Measurements from ENCODE around the gene PHC1. TPM values are rescaled to one million over a fixed set of nuclear protein-coding genes. Genes with fewer than 3 reads are reported as not detected.

PHC1 gene
- total RNA-seq, 1 experiment from 2014 or later: 568 TPM

GRCh38 chr12:8987685-8988084 is 73.4 kb downstream of the PHC1 start:
- no peak overlapping the region for H2AK5ac ChIP-seq (ENCODE audit: insufficient read length, low read length)
- H4K5ac ChIP-seq (ENCODE audit: insufficient read length, low read depth, low read length): no peak overlapping the region
- no peaks in the 10 kb centered on the region for H3K79me2 ChIP-seq (ENCODE audit: insufficient read depth, low read length)
- Mint-ChIP-seq H3K9me3 (no peaks in the 10 kb centered on the region), H3K27ac (no peak overlapping the region), H3K27me3 (ENCODE audit: low read depth) (no peaks in the 10 kb centered on the region), H3K4me1 (no peaks in the 10 kb centered on the region), H3K4me3 (no peak overlapping the region), H3K36me3 (ENCODE audit: insufficient read depth in 1 of 3, low read depth in 3 of 3) (no peaks in the 10 kb centered on the region)
- no peak overlapping the region for H2AFZ ChIP-seq (ENCODE audit: low read length)
- no peak overlapping the region for H2BK15ac ChIP-seq (ENCODE audit: low read depth, low read length)
- H3K9ac ChIP-seq (ENCODE audit: extremely low read depth, insufficient read length, low read length): no peak overlapping the region
- no peak overlapping the region for H2BK12ac ChIP-seq (ENCODE audit: insufficient read length, low read depth, low read length)
- no peaks in the 10 kb centered on the region for H3K23me2 ChIP-seq (ENCODE audit: insufficient read length, low read depth, low read length, poor library complexity, severe bottlenecking)
- no peak overlapping the region for H2BK20ac ChIP-seq (ENCODE audit: low read depth, low read length, poor library complexity, severe bottlenecking)
- WGBS (ENCODE audit: extremely low coverage, insufficient read length, low lambda C conversion rate): no CpG with 5 or more reads among the region's 1 CpG
- no peak for TF ChIP-seq CTCF (conservative IDR thresholded peaks at IDR 0.05)
- H2BK5ac ChIP-seq (ENCODE audit: insufficient read length, low read length): no peak overlapping the region
- H3K4me1 ChIP-seq (ENCODE audit: insufficient read depth, low read length): no peaks in the 10 kb centered on the region
- no peaks in the 10 kb centered on the region for H4K20me1 ChIP-seq (ENCODE audit: control insufficient read depth, insufficient read depth, insufficient read length)
- H3T11ph ChIP-seq (ENCODE audit: low read length): no peak overlapping the region
- no peak overlapping the region for H3K4me2 ChIP-seq (ENCODE audit: insufficient read depth, insufficient read length, low read length)
- H3K79me1 ChIP-seq (ENCODE audit: insufficient read depth, low read depth, low read length, poor library complexity, severe bottlenecking): no peaks in the 10 kb centered on the region
- no peaks in the 10 kb centered on the region for H3K27me3 ChIP-seq (ENCODE audit: insufficient read depth, low read length)
- no peak overlapping the region for H3K14ac ChIP-seq (ENCODE audit: insufficient read depth, low read length)
- DNase-seq: no peak
- no peak overlapping the region for H4K8ac ChIP-seq (replicated peaks; ENCODE audit: insufficient read length, low read depth, low read length)
- H4K91ac ChIP-seq (ENCODE audit: insufficient read length, low read depth, low read length): no peak overlapping the region
- no peak overlapping the region for H2BK120ac ChIP-seq (ENCODE audit: low read depth, low read length, poor library complexity, severe bottlenecking)
- no peak overlapping the region for H3K27ac ChIP-seq (ENCODE audit: insufficient read length, low read depth, low read length)
- H3K56ac ChIP-seq (ENCODE audit: insufficient read length, low read depth, low read length): no peak overlapping the region
- no peak overlapping the region for H3K23ac ChIP-seq (ENCODE audit: insufficient read length, low read depth, low read length)
- no peak overlapping the region for H3K4ac ChIP-seq (ENCODE audit: low read depth, low read length)
- H3K9me3 ChIP-seq (ENCODE audit: control insufficient read depth, low read depth, low read length): no peaks in the 10 kb centered on the region
- H3K18ac ChIP-seq (ENCODE audit: insufficient read length, low read depth, low read length): no peak overlapping the region

Measured in H9 (cell line).